ENCODE measurements around the gene NDUFA8.

- TF ChIP-seq, protein P1, sequence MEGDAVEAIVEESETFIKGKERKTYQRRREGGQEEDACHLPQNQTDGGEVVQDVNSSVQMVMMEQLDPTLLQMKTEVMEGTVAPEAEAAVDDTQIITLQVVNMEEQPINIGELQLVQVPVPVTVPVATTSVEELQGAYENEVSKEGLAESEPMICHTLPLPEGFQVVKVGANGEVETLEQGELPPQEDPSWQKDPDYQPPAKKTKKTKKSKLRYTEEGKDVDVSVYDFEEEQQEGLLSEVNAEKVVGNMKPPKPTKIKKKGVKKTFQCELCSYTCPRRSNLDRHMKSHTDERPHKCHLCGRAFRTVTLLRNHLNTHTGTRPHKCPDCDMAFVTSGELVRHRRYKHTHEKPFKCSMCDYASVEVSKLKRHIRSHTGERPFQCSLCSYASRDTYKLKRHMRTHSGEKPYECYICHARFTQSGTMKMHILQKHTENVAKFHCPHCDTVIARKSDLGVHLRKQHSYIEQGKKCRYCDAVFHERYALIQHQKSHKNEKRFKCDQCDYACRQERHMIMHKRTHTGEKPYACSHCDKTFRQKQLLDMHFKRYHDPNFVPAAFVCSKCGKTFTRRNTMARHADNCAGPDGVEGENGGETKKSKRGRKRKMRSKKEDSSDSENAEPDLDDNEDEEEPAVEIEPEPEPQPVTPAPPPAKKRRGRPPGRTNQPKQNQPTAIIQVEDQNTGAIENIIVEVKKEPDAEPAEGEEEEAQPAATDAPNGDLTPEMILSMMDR (conservative IDR thresholded peaks at IDR 0.05 in 1 of 2, IDR thresholded peaks at IDR 0.05 in 1 of 2; ENCODE audit: low read depth in 1 of 2, low read length in 2 of 2): no peak
- no peak for TF ChIP-seq EZH2 (IDR thresholded peaks at IDR 0.05; ENCODE audit: low read length, missing control alignments)
These were observed 25.0 kb upstream of the NDUFA8 start for GRCh38 chr9:122184551-122184950.

All from fibroblast of lung (primary cell).